ENCODE data around the gene C12orf50. TPM values are rescaled to one million over a fixed set of nuclear protein-coding genes. Genes with fewer than 3 reads are reported as not detected.

The C12orf50 gene
- total and polyA plus RNA-seq, 2 of the 8 experiments (the other 6 are each of a cell fraction or from before 2014, with no cell fraction given) = not detected

GRCh38 chr12:88058719-88059077 is 29.5 kb upstream of the C12orf50 start (continued):
- TF ChIP-seq CHD7 (IDR thresholded peaks at IDR 0.05; ENCODE audit: insufficient replicate concordance, low read length) = no peak
- no peak for TF ChIP-seq EZH2 (IDR thresholded peaks at IDR 0.05; ENCODE audit: low read depth, low read length, severe bottlenecking)
- no peak for TF ChIP-seq MAFK (IDR thresholded peaks at IDR 0.05; ENCODE audit: low read depth, low read length)
- TF ChIP-seq SAP30 (IDR thresholded peaks at IDR 0.05; ENCODE audit: insufficient read depth, insufficient replicate concordance, low read length) = no peak
- TF ChIP-seq, protein P1, sequence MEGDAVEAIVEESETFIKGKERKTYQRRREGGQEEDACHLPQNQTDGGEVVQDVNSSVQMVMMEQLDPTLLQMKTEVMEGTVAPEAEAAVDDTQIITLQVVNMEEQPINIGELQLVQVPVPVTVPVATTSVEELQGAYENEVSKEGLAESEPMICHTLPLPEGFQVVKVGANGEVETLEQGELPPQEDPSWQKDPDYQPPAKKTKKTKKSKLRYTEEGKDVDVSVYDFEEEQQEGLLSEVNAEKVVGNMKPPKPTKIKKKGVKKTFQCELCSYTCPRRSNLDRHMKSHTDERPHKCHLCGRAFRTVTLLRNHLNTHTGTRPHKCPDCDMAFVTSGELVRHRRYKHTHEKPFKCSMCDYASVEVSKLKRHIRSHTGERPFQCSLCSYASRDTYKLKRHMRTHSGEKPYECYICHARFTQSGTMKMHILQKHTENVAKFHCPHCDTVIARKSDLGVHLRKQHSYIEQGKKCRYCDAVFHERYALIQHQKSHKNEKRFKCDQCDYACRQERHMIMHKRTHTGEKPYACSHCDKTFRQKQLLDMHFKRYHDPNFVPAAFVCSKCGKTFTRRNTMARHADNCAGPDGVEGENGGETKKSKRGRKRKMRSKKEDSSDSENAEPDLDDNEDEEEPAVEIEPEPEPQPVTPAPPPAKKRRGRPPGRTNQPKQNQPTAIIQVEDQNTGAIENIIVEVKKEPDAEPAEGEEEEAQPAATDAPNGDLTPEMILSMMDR (IDR thresholded peaks at IDR 0.05; ENCODE audit: control extremely low read depth in 1 of 3, insufficient read depth in 1 of 3, low read depth in 1 of 3, low read length in 3 of 3) = no peak
- no peak for TF ChIP-seq TEAD4 (IDR thresholded peaks at IDR 0.05; ENCODE audit: low read depth, low read length)
- no peak for TF ChIP-seq E2F6 (IDR thresholded peaks at IDR 0.05)

All from H1 (cell line).